Cerebellar nuclear complex (tissue), 1 donor: ENCODE data around the gene SIGLEC1.

ENCODE experiments used
- DNase-seq, 2 experiments: peaks; one replicate each; lab custom pipeline; 2025; lab: John Stamatoyannopoulos, UW

SIGLEC1 gene

DNA sequence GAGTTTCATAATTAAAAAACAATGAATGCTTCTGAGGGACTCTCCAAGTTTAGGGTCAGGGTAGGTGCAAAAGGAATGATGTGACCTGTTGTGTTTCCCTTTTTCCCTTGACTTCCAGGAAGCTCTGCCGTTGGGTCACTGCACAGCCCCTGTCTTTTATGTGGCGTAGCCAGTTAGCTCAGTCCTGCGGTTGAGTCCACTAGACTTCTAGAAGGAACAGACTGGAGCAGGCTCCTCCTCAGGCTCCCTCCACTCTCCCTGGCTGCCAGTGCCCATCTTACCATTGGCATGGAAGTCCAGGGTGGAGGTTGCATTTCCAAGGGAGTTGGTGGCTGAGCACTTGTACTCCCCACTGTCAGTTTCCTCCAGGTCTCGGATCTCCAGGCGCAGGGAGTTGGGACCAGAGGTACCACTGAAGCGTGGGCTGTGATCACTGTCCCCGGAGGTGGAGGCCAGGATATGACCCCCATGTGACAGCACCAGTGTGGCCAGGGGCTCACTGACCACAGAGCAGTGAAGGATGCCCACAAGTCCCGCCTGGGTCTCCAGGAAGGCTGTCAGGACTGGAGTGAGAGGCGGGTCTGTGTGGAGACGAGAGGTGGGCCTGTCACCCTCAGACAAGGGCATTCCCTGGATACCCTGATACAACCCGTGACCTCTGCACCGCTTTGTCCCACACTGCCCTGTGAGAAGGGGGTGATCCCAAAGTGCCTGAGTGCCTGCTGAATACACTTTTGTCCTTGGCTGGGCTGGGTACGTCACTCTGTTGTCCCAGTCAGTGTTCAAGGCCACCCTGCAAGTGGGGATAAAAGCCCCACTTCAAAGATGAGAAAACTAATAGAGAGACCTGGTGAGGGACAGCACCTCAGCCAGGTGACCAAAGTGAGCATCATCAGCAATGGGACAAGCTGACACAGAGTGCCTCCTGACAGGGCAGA lies 11.1 kb downstream of the SIGLEC1 start:
- DNase-seq: no peak

DNA sequence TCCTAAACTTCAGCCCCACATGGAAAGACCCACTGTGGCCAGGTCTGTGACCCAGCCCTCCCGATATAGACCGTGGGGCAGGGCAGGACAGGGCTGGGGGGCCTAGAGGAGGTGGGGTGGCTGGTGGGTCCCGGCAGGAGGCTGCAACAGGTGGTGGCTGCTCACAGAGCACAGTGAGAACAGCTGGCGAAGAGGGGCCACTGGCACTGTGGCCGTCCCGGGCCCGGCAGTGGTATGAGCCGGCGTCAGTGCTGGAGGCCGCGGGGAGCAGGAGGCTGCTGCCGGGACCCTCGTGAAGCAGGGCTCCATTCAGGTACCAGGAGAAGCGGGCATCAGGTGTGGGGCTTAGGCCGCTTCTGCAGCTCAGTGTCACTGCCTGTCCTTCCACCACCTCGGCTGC lies 13.4 kb downstream of the SIGLEC1 start:
- no peak for DNase-seq

DNA sequence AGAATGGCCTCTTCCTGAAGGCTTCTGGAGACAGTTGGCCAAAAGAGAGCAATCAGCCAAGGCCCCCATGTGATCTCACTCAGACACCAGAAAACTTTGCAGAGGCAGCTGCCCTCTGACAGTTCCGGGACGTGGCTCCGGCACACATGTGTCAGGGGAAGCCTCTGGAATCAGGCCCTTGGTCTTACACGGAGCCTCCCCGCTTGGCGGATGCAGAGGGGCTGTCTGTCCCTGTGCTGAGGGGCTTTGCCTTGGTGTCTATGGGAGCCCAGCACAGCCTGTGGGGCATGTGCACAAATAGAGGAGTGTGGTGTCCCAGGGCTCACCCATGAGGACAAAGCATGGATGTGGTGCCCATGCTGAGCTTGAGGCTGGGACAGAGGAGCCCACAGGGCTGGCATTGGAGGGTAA lies 13.8 kb downstream of the SIGLEC1 start:
- DNase-seq: no peak

DNA sequence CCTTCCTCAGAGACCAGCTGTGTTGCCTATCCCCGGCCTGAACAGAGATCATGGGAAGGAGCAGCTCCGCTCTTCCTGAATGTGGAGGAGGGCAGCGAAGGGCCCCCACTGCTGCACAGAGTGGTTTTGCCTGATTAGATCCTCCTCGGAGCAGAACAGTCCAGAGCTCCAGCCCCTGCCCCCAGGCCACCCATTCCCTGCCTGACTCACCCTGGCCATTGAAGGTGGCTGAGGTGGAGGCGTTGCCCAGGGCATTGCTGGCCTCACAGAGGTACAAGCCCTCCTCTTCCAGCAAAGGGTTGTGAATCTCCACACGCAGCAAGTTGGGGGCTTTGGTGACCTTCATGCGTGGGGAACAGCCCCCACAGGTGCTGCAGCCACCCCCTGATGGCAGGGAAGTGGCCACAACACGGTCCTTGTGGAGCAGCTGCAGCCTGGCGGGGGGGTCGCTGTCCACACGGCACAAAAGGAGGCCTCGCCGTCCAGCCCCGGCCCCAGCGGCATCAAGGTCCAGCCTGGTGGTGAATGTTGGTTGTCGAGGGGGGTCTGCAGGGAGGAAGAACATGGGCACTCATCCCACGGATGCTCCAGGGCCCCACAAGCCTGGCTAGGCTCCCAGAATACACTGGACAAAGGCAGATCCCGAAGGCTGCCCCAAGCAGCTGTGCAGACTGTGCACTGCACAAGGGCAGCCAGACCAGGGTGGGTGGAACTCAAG lies 14.7 kb downstream of the SIGLEC1 start:
- DNase-seq: no peak

DNA sequence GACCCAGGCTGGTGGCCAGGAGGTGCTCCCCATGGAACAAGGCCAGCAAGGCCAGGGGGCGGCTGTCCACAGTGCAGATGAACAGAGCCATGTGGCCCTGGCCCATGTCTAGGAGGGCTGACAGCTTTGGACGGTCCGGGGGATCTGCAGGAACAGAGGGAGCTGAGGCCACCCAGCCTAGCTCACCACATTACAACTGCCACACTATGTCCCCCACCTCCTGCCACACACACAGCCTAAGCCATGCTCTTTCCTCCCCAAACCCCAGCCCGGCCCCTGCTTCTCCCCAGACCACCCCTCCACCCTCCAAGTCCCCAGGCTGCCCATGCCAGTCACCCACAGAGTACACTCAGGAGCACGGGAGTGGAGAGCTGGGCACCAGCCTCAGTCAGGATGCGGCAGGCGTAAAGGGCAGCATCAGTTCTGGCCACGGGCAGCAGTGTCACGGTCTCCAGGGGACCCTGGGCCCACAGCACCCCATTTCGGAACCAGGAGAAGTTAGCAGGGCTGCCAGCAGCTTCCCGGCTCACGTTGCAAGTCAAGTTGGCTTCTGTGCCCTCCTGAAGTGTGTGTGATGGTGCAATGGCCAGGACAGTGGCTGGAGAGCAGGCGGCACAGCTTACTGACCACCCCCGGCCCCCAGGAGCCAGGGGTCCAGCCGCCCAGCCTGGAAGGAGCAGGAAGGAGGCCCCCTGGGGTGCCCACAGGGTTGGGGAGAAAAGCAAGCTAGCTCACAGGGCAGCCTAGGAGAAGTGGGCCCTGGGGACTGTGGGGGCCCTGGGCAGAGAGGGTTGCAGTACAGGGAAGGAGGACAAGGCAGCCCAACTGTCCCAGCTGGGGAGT lies 15.4 kb downstream of the SIGLEC1 start:
- no peak for DNase-seq

DNA sequence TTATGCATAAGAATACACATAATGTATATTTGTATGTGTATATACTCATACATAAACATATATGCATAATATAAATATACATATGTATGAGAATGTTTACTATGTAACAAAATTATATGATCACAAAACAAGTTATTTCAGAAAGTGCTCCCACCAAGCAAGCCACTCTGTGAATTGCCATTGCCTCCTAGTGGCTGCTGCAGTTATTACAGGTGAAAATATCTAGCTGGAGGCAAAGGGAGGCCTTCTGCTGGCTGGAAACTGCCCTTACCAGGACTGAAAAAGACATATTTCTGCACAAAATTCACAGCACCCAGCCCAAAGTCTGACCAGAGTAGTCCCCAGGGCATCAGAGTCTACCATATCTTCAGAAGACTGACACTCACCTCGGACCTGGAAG lies 16.2 kb downstream of the SIGLEC1 start:
- no peak for DNase-seq

DNA sequence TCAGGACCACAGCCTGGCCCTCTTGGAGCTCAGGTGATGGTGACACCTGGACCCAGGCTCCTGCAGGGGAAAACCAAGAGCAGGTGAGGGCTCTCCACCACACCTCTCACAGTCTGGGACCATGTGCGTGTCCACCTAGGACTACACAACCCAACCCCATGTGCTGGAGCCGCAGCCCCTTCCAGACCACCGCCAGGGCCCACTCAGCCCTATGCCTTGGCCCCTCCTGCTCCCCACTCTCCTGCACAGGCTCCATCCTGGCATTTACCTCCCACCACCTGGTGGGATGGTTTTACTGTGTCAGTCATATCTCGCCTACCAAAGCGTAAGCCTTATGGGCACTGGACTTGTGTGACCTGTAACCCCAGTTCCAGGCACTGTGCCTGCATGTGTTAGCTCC lies 17.5 kb downstream of the SIGLEC1 start:
- DNase-seq: no peak

DNA sequence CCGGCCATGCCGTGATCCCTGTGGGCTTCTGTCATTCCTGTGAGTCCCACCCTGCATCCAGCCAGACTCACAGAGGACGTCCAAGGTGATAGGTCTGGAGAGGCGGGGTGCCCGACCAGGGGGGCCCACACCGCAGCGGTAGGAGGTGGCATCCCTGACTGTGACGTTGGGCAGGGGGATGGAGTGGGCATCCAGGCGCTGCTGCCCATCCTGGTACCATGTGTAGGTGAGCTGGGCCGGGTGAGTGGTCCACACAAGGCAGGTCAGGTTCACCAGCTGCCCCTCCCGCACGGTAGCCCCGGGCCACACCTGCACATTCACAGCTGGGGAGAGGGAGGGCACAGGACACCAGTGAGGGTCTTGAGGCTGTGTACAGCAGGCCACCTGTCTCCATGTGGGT lies 19.0 kb downstream of the SIGLEC1 start:
- DNase-seq: no peak

DNA sequence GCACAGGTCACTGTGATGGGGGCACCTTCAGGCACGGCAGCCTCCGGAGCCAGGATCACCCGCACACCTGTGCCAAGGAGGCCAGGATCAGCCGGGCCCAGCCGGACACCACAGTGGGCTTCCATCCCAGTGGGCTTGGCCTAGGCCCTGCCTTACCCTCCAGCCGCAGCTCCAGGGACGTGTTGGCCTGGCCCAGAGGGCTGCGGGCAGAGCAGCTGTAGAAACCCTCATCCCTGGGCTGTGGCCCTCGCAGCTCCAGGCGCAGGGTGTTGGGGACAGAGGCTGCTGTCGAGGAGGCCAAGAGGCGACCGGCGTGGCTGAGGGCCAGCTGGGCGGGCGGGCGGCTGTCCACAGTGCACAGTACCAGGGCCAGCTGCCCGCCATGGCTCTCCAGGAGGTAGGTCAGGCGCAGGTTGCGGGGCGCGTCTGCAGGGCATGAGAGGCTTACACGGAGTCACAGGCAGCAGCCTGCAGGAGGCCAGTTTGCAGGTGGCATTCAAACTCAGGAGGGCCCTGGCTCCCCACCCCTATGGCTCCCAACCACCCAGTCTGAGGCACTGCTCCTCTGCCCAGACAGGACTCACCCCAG lies 19.6 kb downstream of the SIGLEC1 start:
- no peak for DNase-seq

DNA sequence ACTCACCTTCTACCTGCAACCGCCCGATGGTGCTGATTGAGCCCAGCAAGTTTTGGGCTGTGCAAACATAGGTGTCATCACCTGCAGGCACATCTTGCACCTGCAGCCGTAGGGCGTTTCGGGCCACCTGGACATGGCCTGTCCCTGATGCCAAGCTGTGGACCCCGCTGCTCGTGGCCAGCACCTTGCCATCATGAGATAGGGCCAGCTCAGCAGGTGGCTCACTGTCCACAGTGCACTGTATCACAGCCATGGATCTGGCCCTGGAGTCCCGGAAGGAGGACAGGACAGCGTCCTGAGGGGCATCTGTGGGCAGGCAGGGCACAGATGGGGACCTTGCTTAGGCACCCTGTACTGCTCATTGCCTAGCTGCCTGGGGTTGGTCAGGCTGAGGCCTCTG lies 20.5 kb downstream of the SIGLEC1 start:
- no peak for DNase-seq

DNA sequence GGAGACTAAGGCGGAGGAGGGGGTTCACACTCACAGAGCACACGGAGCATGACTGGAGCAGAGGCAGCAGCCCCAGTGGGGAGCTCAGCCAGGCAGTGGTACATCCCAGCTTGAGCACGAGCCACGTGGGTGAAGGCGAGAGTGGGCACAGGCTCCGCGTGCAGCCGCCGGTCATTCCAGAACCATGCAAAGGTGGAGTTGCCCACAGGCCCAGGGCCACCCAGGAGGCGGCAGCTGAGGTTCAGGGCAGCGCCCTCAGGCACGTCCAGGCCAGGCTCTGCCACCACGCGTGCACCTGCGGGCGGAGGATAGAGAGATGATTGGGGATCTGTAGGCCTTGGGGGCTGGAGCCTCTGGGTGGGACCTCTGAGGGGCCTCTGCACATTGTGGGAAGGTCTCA lies 21.1 kb downstream of the SIGLEC1 start:
- DNase-seq: no peak

DNA sequence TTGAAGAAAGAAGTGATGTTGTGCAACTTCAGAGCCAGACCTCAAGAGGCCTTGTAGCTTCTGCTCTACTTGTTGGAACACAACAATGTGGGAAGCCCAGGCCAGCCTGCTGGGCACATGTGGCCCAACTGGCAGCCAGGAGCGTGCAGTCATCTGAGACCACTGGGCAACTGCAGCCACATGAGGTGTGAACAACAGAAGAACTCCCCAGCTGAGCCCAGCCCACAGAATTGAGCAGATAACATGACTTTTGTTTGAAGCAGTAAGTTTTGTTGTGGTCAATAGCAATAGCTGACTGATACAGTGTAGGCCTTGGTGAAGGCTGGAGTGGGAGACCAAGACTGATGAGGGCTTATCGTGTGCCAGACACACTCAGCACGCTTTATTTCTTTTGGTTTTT lies 22.0 kb downstream of the SIGLEC1 start:
- no peak for DNase-seq

DNA sequence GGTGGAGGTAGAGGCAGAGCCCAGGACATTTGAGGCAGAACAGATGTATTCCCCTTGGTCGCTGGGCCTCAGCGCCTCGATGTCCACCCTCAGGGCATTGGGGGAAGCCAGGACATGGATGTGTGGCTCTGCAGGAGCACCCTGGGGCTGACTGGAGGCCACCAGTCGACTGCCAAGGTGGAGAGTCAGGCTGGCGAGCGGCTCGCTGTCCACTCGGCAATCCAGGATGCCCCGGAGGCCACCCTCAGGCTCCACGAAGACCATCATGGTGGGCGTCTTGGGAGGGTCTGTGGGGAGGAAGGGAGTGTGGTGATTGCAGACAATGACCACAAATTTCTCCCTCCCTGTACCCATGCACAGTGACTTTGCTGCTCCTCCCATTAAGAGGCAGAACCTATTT lies 22.4 kb downstream of the SIGLEC1 start:
- DNase-seq: no peak

DNA sequence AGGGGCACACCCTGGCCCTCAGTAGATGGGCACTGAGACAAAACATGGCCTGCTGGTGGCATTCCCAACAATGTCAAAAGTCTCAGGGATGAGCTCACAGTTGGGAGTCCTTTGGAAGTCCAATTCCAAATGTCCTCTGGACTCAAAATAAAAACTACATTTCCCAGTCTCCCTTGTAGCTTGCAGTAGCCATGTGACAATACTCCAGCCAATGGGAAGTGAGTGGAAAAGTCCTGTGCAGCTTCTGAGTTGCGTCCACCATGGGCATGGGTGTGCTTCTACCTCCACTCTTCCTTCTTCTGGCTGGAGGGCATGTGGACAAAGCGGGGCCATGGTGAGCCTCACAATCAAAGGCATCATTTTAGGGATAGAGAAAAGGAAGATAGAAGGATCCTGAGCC lies 24.7 kb downstream of the SIGLEC1 start:
- DNase-seq: no peak

DNA sequence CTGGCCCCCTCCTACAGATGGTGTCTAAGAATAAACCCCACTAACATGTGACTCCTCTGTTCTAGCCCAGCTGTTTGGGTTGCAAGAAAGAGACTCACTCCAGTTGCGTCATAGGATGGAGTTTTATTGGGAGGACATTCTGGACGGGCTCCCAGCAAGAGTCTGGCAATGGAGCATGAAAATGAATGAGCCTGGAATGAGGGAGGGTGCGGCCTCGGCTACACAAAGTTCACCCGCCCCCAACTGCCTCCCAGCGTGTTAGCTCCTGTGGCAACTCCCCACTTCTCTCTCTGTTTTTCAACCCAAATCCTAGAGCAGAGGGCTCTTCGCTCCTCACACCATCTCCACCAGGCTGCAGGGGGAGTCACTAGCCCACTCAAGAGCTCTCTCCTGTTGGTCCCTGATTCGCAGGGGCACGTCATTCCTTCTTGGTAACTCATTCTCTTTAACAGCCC lies 25.5 kb downstream of the SIGLEC1 start:
- DNase-seq: no peak

DNA sequence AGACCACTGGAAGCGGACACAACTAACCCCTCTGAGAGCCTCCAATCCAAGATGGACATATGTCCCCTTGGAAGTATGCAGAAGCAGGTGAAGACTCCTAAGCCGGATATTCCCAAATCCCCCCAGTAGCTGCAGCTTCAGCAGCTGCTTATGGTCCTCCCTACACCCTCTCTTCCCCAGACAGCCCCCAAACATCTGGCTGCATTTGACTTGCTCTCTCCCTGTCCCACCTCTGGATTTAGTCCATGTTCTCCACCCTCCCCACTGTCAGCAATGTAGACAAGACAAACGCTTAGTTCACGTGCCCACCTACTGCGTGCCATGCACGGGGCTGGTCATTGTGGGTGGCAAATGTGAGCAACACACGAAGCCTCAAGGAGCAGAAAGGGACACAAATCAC lies 26.0 kb downstream of the SIGLEC1 start:
- DNase-seq: no peak

DNA sequence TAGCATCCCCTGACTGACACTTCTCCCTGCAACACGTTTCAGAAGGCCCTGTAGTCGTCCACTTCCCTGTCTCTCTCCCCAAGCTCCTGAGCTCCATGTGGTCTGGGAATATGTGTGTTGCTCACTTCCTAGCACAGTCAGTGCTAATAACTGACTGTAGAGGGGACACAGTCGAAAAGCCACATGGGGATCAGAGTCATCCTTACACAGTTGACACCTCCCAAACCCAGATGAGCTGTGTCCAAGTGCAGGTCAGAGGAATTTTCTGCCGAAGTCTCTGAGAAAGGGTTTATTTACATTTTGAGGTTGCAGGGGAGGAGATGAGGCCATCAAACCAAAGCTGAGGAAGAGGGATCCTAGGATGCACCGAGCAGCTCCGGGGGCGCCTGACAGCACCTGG lies 27.1 kb downstream of the SIGLEC1 start:
- DNase-seq: no peak

DNA sequence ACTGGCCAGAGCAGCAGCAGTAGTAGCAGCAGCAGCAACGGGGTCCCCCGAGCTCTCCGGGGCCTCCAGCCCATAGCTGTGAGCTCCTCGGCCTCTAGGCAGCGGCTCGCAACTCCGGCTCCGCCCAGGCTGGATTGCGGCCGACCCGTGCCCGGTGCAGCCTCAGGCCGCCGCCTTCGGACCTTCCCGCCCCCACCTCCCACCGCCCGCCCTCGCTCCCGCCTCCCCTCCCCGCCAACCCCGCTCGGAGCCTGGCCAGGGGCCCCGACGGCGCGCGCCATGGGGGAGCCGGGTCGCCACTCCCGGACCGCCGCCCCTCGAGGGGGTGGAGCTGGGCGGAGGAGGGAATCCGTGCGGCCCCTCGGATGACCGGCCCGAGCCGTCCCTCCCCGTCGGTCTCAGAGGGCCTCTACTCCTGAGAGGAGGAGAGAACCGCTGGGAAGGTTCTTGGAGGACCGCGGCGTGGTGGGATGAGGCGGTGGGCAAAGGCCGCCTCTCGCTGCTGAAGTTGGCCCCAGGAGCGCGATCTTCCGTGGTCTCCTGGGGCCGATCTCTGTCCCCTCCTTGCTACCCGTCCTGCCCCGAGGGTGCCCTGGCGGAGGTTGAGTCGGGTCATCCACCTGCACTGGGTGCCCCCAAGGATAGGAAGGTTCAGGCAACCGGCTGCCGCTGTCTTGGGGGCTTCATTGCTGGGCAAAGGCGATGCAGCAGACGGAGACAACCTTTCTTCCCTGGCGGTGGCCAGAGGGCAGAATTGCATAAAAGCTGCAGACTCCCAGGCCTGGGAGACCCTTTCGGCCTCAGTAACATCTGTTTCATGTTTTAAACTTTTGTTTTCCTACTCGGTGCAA lies 30.2 kb downstream of the SIGLEC1 start, which contains the start of gene ADAM33:
TSS of gene ADAM33 (minus strand) at position 80 of the 851 bp plus-strand sequence. CDS start at position 74, 6 bp downstream.
- DNase-seq: no peak

DNA sequence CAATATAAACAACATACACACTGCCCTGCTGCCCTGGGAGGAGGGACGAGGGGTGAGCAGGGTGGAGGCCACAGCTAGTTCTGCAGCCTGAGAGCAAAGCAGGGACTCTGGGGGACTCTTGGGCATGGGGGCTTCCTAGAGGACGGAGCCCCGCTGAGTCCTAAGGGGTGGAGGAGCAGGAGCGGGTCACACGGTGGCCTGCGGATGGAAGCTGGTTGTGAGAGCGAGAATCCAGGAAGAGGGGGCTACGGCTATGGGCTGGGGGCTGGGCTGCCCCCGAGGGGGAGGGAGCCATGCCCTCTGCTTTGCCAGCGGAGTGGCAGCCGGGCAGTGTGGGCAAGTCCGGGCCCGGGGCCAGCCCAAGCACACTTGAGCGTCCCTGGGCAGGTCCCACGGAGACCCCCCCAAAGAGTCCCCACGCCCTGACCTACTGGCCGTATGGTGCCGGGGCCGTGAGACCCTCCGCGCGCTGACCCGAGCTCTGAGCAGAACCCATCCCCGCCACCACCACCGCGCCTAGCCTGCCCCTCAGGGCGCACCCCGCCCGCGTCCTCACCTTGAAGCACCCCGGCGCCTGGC lies 31.0 kb downstream of the SIGLEC1 start:
- no peak for DNase-seq

DNA sequence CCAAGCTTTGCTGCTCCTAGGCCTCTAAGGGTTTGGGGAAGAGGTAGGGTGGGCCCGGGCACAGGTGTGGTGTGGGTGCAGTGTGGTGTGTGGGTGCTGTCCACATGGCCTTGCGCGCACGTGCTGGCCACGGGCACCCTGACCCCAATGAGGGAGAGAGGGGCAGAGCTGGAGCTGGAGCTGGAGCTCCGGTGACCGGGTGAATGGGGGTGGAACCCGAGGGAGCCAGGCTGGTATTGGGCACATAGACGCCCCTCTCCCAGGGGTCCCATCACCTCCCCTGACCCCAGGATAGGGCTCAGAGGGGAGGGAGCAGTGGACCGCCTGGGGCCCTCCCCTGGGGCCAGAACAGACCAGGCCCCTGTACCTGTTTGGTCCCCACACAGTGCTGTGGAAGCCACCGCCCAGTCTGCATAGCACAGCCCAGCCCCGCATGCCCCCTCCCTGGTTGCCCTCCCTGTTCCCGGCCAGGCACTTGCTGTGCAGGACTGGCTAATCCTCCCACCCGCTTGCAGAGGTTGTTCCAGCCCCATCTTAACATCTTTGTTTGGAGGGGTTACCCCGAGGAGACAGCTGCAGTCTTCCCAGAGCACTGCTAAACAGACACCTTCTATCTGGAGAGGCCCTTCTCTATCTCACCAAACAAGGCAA lies 31.6 kb downstream of the SIGLEC1 start:
- DNase-seq: no peak
